Measurements from ENCODE around the gene CLCA1.

Gene CLCA1

GRCh38 chr1:86537928-86538695, 69.4 kb downstream of the CLCA1 start:
- DNase-seq (ENCODE audit: low read depth), result no peak
- TF ChIP-seq, protein P1, sequence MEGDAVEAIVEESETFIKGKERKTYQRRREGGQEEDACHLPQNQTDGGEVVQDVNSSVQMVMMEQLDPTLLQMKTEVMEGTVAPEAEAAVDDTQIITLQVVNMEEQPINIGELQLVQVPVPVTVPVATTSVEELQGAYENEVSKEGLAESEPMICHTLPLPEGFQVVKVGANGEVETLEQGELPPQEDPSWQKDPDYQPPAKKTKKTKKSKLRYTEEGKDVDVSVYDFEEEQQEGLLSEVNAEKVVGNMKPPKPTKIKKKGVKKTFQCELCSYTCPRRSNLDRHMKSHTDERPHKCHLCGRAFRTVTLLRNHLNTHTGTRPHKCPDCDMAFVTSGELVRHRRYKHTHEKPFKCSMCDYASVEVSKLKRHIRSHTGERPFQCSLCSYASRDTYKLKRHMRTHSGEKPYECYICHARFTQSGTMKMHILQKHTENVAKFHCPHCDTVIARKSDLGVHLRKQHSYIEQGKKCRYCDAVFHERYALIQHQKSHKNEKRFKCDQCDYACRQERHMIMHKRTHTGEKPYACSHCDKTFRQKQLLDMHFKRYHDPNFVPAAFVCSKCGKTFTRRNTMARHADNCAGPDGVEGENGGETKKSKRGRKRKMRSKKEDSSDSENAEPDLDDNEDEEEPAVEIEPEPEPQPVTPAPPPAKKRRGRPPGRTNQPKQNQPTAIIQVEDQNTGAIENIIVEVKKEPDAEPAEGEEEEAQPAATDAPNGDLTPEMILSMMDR (conservative IDR thresholded peaks at IDR 0.05; ENCODE audit: control insufficient read depth, insufficient read depth, low read depth, low read length), result no peak
- no peak overlapping the region for H3K4me3 ChIP-seq (ENCODE audit: control insufficient read depth, low read depth, low read length)

- H3K4me3 ChIP-seq (ENCODE audit: control insufficient read depth, low read depth, low read length), result no peak overlapping the region
- TF ChIP-seq, protein P1 (conservative IDR thresholded peaks at IDR 0.05; ENCODE audit: control insufficient read depth, insufficient read depth, low read depth, low read length), result no peak
- no peak for DNase-seq (ENCODE audit: low read depth)
Observed at GRCh38 chr1:86538775-86539174, 70.0 kb downstream of the CLCA1 start.

GRCh38 chr1:86541859-86542258, 73.1 kb downstream of the CLCA1 start:
- H3K4me3 ChIP-seq (ENCODE audit: control insufficient read depth, low read depth, low read length), result no peak overlapping the region
- TF ChIP-seq, protein P1 (conservative IDR thresholded peaks at IDR 0.05; ENCODE audit: control insufficient read depth, insufficient read depth, low read depth, low read length), result no peak
- DNase-seq (ENCODE audit: low read depth), result peak; percentile 6

GRCh38 chr1:86542631-86543030, 73.9 kb downstream of the CLCA1 start:
- DNase-seq (ENCODE audit: low read depth), result peak; percentile 11
- TF ChIP-seq, protein P1 (conservative IDR thresholded peaks at IDR 0.05; ENCODE audit: control insufficient read depth, insufficient read depth, low read depth, low read length), result no peak
- no peak overlapping the region for H3K4me3 ChIP-seq (ENCODE audit: control insufficient read depth, low read depth, low read length)

GRCh38 chr1:86546787-86547221, 78.1 kb downstream of the CLCA1 start, which contains the start of gene CLCA4:
TSS of gene CLCA4 (plus strand) at chr1:86547078. CDS start at chr1:86547120, 42 bp downstream.
- TF ChIP-seq, protein P1 (conservative IDR thresholded peaks at IDR 0.05; ENCODE audit: control insufficient read depth, insufficient read depth, low read depth, low read length), result no peak
- H3K4me3 ChIP-seq (ENCODE audit: control insufficient read depth, low read depth, low read length), result no peak within 1 kb of the TSS
- no peak for DNase-seq (ENCODE audit: low read depth)

DNA sequence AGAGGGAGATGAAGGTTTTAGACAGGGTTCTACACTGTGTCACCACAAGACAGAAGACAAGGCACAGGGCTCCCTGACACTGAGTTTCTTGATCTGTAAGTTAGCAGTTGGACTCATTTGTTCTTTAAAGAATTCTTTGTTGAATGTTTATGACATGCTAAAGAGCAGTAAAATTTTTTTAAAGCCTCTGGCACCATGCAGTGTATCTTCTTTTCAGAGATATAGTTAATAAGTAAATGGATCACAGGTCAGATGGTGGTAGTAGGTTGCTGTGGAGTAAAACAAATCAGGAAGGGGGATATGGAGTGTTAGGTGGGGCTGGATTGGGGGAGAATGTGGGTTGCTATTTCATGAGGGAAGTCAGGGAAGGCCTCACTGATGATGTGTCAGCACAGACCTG, 80.1 kb downstream of the CLCA1 start:
- TF ChIP-seq, protein P1 (conservative IDR thresholded peaks at IDR 0.05; ENCODE audit: control insufficient read depth, insufficient read depth, low read depth, low read length), result no peak
- DNase-seq (ENCODE audit: low read depth), result no peak
- H3K4me3 ChIP-seq (ENCODE audit: control insufficient read depth, low read depth, low read length), result no peak overlapping the region
